Measurements from ENCODE around the gene TUBG1. TPM values are rescaled to one million over a fixed set of nuclear protein-coding genes. Genes with fewer than 3 reads are reported as not detected.

TUBG1 gene
- total and polyA plus RNA-seq, 9 donors: 11.3 to 41.2 (median 25.1) TPM

- no peaks in the 10 kb centered on the region for H3K9me3 ChIP-seq
- H3K36me3 ChIP-seq: no peaks in the 10 kb centered on the region
- no peak overlapping the region for H3K4me3 ChIP-seq
- 92 to 96% (median 93%) methylated on average over 2 of the region's 2 CpGs for WGBS, 3 donors
- intact Hi-C loops (cut with DNase I): no loop called here
- TF ChIP-seq EP300 (IDR thresholded peaks at IDR 0.05) (no peak), POLR2A (IDR thresholded peaks at IDR 0.05) (no peak), CTCF (IDR thresholded peaks at IDR 0.05) (no peak)
- H3K27me3 ChIP-seq: no peaks in the 10 kb centered on the region
- DNase-seq: no peak
- peaks cover 2% of the 10 kb centered on the region for H3K4me1 ChIP-seq (ENCODE audit: insufficient read depth)
- H3K27ac ChIP-seq: no peak overlapping the region
Measured at GRCh38 chr17:42590886-42591285, 18.6 kb upstream of the TUBG1 start.

GRCh38 chr17:42591411-42591810 is 18.1 kb upstream of the TUBG1 start:
- H3K27me3 ChIP-seq: no peaks in the 10 kb centered on the region
- H3K36me3 ChIP-seq: no peaks in the 10 kb centered on the region
- no peak for TF ChIP-seq CTCF (IDR thresholded peaks at IDR 0.05)
- no peak for TF ChIP-seq POLR2A (IDR thresholded peaks at IDR 0.05)
- no peak for TF ChIP-seq EP300 (IDR thresholded peaks at IDR 0.05)
- no peak overlapping the region for H3K4me3 ChIP-seq
- H3K27ac ChIP-seq: no peak overlapping the region
- intact Hi-C loops (cut with DNase I): no loop called here
- peak in 1 of 5 donors; percentile 21 for DNase-seq
- 86 to 94% (median 89%) methylated on average over 9 of the region's 9 CpGs for WGBS, 3 donors
- peaks cover 2% of the 10 kb centered on the region for H3K4me1 ChIP-seq (ENCODE audit: insufficient read depth)
- H3K9me3 ChIP-seq: no peaks in the 10 kb centered on the region

- no peak for DNase-seq
- WGBS, 3 donors: 44 to 55% (median 53%) methylated on average over 3 of the region's 3 CpGs
- Histone ChIP-seq H3K9me3 (no peaks in the 10 kb centered on the region), H3K27ac (no peak overlapping the region), H3K4me3 (no peak overlapping the region), H3K27me3 (no peaks in the 10 kb centered on the region), H3K36me3 (no peaks in the 10 kb centered on the region), H3K4me1 (ENCODE audit: insufficient read depth) (no peaks in the 10 kb centered on the region)
- intact Hi-C loops (cut with DNase I): no loop called here
- TF ChIP-seq CTCF (IDR thresholded peaks at IDR 0.05) (no peak), EP300 (IDR thresholded peaks at IDR 0.05) (no peak), POLR2A (IDR thresholded peaks at IDR 0.05) (no peak)
Measured at GRCh38 chr17:42596386-42596785, 13.1 kb upstream of the TUBG1 start.

- Histone ChIP-seq H3K27me3 (no peaks in the 10 kb centered on the region), H3K27ac (no peak overlapping the region), H3K4me1 (ENCODE audit: insufficient read depth) (no peaks in the 10 kb centered on the region), H3K36me3 (no peaks in the 10 kb centered on the region), H3K9me3 (no peaks in the 10 kb centered on the region), H3K4me3 (no peak overlapping the region)
- WGBS, 3 donors: 40 to 55% (median 51%) methylated on average over 2 of the region's 2 CpGs
- TF ChIP-seq POLR2A (IDR thresholded peaks at IDR 0.05): no peak
- no peak for TF ChIP-seq EP300 (IDR thresholded peaks at IDR 0.05)
- TF ChIP-seq CTCF (IDR thresholded peaks at IDR 0.05): no peak
- intact Hi-C loops (cut with DNase I): no loop called here
- peak in 1 of 5 donors; percentile 4 for DNase-seq
Measured at GRCh38 chr17:42598905-42599304, 10.6 kb upstream of the TUBG1 start.
